Measurements from ENCODE around the gene DUSP15. TPM values are rescaled to one million over a fixed set of nuclear protein-coding genes. Genes with fewer than 3 reads are reported as not detected.
A peak's percentile ranks its signal among the peaks of the same experiment; 100 is the strongest.

The DUSP15 gene
- total RNA-seq, 1 experiment from 2014 or later: not detected

- TF ChIP-seq CTCF (IDR thresholded peaks at IDR 0.05; ENCODE audit: unreplicated experiment): no peak
- DNase-seq: no peak
- peaks cover 8% of the 10 kb centered on the region for H3K36me3 Mint-ChIP-seq (ENCODE audit: insufficient read depth, unreplicated experiment)
- intact Hi-C loops (cut with micrococcal nuclease; ENCODE audit: unreplicated experiment): no loop called here
- H3K27me3 Mint-ChIP-seq (ENCODE audit: unreplicated experiment): no peaks in the 10 kb centered on the region
- H3K4me3 Mint-ChIP-seq (ENCODE audit: low read depth, unreplicated experiment): no peak overlapping the region
- H3K9me3 Mint-ChIP-seq (ENCODE audit: low read depth, unreplicated experiment): no peaks in the 10 kb centered on the region
- BruUV-seq (replicated peaks): no TSS peak
- CTCF ChIA-PET: interaction anchor here (0.6 to 0.7 kb wide), 5 partner anchors 11 to 239 kb away, joined by 3 to 10 read pairs (median 3); no protein-coding TSS in a partner anchor
- H3K27ac Mint-ChIP-seq (ENCODE audit: unreplicated experiment): no peak overlapping the region
- H3K4me1 Mint-ChIP-seq (ENCODE audit: low read depth, unreplicated experiment): peaks cover 16% of the 10 kb centered on the region
Measured at GRCh38 chr20:31863296-31864085, 6.8 kb downstream of the DUSP15 start.

- peaks cover 16% of the 10 kb centered on the region for H3K4me1 Mint-ChIP-seq (ENCODE audit: low read depth, unreplicated experiment)
- H3K27me3 Mint-ChIP-seq (ENCODE audit: unreplicated experiment): no peaks in the 10 kb centered on the region
- CTCF ChIA-PET: interaction anchor here (0.6 kb wide), 1 partner anchor 93 kb away, joined by 3 read pairs; no protein-coding TSS in a partner anchor
- no peak for DNase-seq
- peaks cover 8% of the 10 kb centered on the region for H3K36me3 Mint-ChIP-seq (ENCODE audit: insufficient read depth, unreplicated experiment)
- BruUV-seq (replicated peaks): no TSS peak
- H3K9me3 Mint-ChIP-seq (ENCODE audit: low read depth, unreplicated experiment): no peaks in the 10 kb centered on the region
- no peak overlapping the region for H3K4me3 Mint-ChIP-seq (ENCODE audit: low read depth, unreplicated experiment)
- intact Hi-C loops (cut with micrococcal nuclease; ENCODE audit: unreplicated experiment): no loop called here
- no peak for TF ChIP-seq CTCF (IDR thresholded peaks at IDR 0.05; ENCODE audit: unreplicated experiment)
- H3K27ac Mint-ChIP-seq (ENCODE audit: unreplicated experiment): no peak overlapping the region
Measured at GRCh38 chr20:31862506-31862905, 7.8 kb downstream of the DUSP15 start.

GRCh38 chr20:31862157-31862470, 8.2 kb downstream of the DUSP15 start:
- peak overlapping the region; percentile 66 for H3K4me3 Mint-ChIP-seq (ENCODE audit: low read depth, unreplicated experiment)
- no peaks in the 10 kb centered on the region for H3K9me3 Mint-ChIP-seq (ENCODE audit: low read depth, unreplicated experiment)
- DNase-seq: no peak
- H3K27ac Mint-ChIP-seq (ENCODE audit: unreplicated experiment): no peak overlapping the region
- no TSS peak for BruUV-seq (replicated peaks)
- peaks cover 16% of the 10 kb centered on the region for H3K4me1 Mint-ChIP-seq (ENCODE audit: low read depth, unreplicated experiment)
- peaks cover 8% of the 10 kb centered on the region for H3K36me3 Mint-ChIP-seq (ENCODE audit: insufficient read depth, unreplicated experiment)
- intact Hi-C loops (cut with micrococcal nuclease; ENCODE audit: unreplicated experiment): no loop called here
- no peaks in the 10 kb centered on the region for H3K27me3 Mint-ChIP-seq (ENCODE audit: unreplicated experiment)
- CTCF ChIA-PET: no interaction called here
- no peak for TF ChIP-seq CTCF (IDR thresholded peaks at IDR 0.05; ENCODE audit: unreplicated experiment)

- no TSS peak for BruUV-seq (replicated peaks)
- Mint-ChIP-seq H3K27ac (ENCODE audit: unreplicated experiment) (peak overlapping the region; percentile 1), H3K36me3 (ENCODE audit: insufficient read depth, unreplicated experiment) (peaks cover 8% of the 10 kb centered on the region), H3K9me3 (ENCODE audit: low read depth, unreplicated experiment) (no peaks in the 10 kb centered on the region), H3K4me3 (ENCODE audit: low read depth, unreplicated experiment) (peak overlapping the region; percentile 66), H3K27me3 (ENCODE audit: unreplicated experiment) (no peaks in the 10 kb centered on the region), H3K4me1 (ENCODE audit: low read depth, unreplicated experiment) (peaks cover 16% of the 10 kb centered on the region)
- DNase-seq: peak; percentile 63
- CTCF ChIA-PET: interaction anchor here (0.7 kb wide), 2 partner anchors 19 to 672 kb away, joined by 4 to 5 read pairs; no protein-coding TSS in a partner anchor
- TF ChIP-seq CTCF (IDR thresholded peaks at IDR 0.05; ENCODE audit: unreplicated experiment): no peak
- intact Hi-C loops (cut with micrococcal nuclease; ENCODE audit: unreplicated experiment): no loop called here
Measured at GRCh38 chr20:31861385-31862156, 8.8 kb downstream of the DUSP15 start.
